Progenitor cell of endocrine pancreas (in vitro differentiated cells): ENCODE data around the gene SPOCK1. TPM values are rescaled to one million over a fixed set of nuclear protein-coding genes. Genes with fewer than 3 reads are reported as not detected.

Experiments
- DNase-seq: peaks from one replicate; pipeline ENCODE4 v3.0.0; 2021; ENCODE audit warnings: low spot score; ENCODE audit not compliant: unreplicated experiment
- H3K27ac Mint-ChIP-seq: 2 replicates; pipeline ENCODE4 v1.8.0; 2021; ENCODE audit warnings: mild to moderate bottlenecking, moderate library complexity, mixed read lengths
- H3K27me3 Mint-ChIP-seq: 2 replicates; pipeline ENCODE4 v1.8.0; 2021; ENCODE audit warnings: mixed read lengths
- H3K36me3 Mint-ChIP-seq: 2 replicates; pipeline ENCODE4 v1.8.0; 2022; ENCODE audit warnings: mixed read lengths; ENCODE audit not compliant: insufficient read depth
- H3K4me1 Mint-ChIP-seq: 2 replicates; pipeline ENCODE4 v1.8.0; 2021; ENCODE audit warnings: low read depth, mixed read lengths
- H3K4me3 Mint-ChIP-seq: 2 replicates; pipeline ENCODE4 v1.8.0; 2021; ENCODE audit warnings: low read depth, mild to moderate bottlenecking, moderate library complexity, mixed read lengths
- H3K9me3 Mint-ChIP-seq: 2 replicates; pipeline ENCODE4 v1.8.0; 2021; ENCODE audit warnings: low read depth, mixed read lengths
- total RNA-seq: library from RNA; stranded (reverse); gene quantifications from 2 replicates; pipeline ENCODE4 v1.2.1, GENCODE V29; 2021
- TF ChIP-seq, protein P1 (sequence below): fragments of 200-600 bp; sonication (generic); IDR thresholded peaks from one replicate; pipeline ENCODE4 v1.5.0; 2021; ENCODE audit warnings: antibody characterized with exemption, mild to moderate bottlenecking; ENCODE audit not compliant: unreplicated experiment

The SPOCK1 gene
- total RNA-seq, 1 donor from 2014 or later: 41.4 TPM

DNA sequence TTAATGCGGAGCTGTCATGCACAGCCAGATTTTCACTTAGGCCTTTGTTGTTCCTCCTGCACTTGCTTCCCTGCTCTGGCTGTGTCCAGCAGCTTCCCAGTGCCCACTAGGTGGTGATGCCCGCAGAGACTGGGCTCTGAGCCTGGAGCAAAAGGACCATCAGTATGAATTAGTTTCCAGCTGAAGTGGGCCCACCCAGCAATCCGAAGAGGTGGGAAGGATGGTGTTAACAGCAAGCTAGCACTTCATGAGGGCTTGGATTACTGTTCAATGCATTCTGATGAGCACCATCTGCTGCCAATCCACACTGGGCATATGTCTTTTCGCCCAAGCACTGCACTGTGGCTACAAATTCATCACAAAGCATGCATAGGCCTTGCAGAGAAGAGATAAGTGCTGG, 459.1 kb downstream of the SPOCK1 start:
- Mint-ChIP-seq H3K9me3 (peaks cover 10% of the 10 kb centered on the region), H3K36me3 (no peaks in the 10 kb centered on the region)
- TF ChIP-seq, protein P1, sequence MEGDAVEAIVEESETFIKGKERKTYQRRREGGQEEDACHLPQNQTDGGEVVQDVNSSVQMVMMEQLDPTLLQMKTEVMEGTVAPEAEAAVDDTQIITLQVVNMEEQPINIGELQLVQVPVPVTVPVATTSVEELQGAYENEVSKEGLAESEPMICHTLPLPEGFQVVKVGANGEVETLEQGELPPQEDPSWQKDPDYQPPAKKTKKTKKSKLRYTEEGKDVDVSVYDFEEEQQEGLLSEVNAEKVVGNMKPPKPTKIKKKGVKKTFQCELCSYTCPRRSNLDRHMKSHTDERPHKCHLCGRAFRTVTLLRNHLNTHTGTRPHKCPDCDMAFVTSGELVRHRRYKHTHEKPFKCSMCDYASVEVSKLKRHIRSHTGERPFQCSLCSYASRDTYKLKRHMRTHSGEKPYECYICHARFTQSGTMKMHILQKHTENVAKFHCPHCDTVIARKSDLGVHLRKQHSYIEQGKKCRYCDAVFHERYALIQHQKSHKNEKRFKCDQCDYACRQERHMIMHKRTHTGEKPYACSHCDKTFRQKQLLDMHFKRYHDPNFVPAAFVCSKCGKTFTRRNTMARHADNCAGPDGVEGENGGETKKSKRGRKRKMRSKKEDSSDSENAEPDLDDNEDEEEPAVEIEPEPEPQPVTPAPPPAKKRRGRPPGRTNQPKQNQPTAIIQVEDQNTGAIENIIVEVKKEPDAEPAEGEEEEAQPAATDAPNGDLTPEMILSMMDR: no peak

DNA sequence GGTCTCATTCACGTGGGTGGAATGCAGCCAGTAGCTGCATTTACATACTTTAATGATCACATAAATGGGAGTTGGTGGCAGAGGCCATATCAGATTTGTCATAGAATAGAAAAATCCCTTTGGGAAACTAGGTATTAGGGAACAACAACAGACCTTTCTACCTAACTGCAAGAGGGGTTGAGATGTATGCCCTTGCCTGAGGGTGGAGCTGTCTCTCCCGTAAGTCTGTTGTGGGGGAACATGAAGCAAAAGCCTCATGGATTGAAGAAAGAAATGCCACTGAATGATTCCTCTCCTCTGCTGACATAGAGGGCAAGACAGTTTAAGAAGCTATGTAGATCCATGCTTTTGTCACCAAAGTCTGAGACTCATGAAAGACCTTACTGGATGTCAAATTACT, 461.3 kb downstream of the SPOCK1 start:
- Mint-ChIP-seq H3K9me3 (peaks cover 9% of the 10 kb centered on the region), H3K27ac (no peak overlapping the region), H3K27me3 (peaks cover 7% of the 10 kb centered on the region), H3K36me3 (no peaks in the 10 kb centered on the region), H3K4me3 (no peak overlapping the region), H3K4me1 (peaks cover 33% of the 10 kb centered on the region)
- no peak for DNase-seq
- TF ChIP-seq, protein P1: no peak

More for the DNA sequence above, 459.1 kb downstream of the SPOCK1 start:
- DNase-seq: no peak
- Mint-ChIP-seq H3K27ac (no peak overlapping the region), H3K4me1 (peaks cover 32% of the 10 kb centered on the region), H3K27me3 (peaks cover 3% of the 10 kb centered on the region), H3K4me3 (no peak overlapping the region)

DNA sequence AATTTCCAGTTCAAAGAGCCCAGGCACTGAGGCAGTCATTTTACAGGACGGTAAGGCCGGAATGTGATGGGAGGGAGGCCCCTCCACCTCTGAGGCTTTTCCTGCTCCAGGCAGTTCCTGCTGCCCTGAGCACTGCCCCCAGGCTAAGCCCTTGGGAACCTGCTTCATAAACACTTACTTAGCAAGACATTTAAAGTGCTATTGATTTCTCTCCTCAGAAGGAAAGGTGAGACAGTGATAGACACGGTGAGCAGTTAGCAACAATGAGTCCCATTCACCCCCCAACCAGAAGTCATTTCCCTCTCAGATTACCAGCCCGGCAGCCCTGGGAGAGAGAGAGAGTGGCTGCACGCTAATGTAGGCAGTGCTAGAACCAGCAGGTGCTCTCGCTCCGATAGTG, 462.5 kb downstream of the SPOCK1 start:
- H3K9me3 Mint-ChIP-seq: no peaks in the 10 kb centered on the region
- DNase-seq: peak; percentile 46
- peak overlapping the region; percentile 7 for H3K4me3 Mint-ChIP-seq
- H3K27me3 Mint-ChIP-seq: peaks cover 15% of the 10 kb centered on the region
- peaks cover 33% of the 10 kb centered on the region for H3K4me1 Mint-ChIP-seq
- no peaks in the 10 kb centered on the region for H3K36me3 Mint-ChIP-seq
- H3K27ac Mint-ChIP-seq: peak overlapping the region; percentile 89
- TF ChIP-seq, protein P1: no peak

DNA sequence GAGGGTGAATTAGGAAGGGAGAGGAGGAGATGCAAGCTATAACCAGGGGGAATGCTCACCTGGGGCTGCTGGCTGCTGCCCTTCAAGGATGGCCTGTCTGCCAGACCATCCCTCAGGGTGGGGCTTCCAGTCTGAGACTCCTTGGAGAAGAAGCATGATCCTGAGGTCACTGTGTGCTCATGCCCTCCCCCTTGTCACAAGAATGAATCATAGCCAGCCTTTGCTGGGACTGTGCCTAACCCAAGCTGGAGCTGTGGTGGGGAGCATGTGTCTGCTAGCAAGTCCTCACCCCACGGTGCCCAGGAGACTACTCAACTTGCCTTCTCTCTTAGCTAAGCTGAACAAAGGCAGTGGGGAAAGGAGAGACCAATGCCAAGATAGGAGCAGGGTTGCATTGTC, 463.6 kb downstream of the SPOCK1 start:
- Mint-ChIP-seq H3K4me3 (no peak overlapping the region), H3K36me3 (no peaks in the 10 kb centered on the region), H3K9me3 (no peaks in the 10 kb centered on the region), H3K27ac (peak overlapping the region; percentile 29), H3K4me1 (peaks cover 33% of the 10 kb centered on the region), H3K27me3 (peaks cover 15% of the 10 kb centered on the region)
- no peak for DNase-seq
- TF ChIP-seq, protein P1: no peak

DNA sequence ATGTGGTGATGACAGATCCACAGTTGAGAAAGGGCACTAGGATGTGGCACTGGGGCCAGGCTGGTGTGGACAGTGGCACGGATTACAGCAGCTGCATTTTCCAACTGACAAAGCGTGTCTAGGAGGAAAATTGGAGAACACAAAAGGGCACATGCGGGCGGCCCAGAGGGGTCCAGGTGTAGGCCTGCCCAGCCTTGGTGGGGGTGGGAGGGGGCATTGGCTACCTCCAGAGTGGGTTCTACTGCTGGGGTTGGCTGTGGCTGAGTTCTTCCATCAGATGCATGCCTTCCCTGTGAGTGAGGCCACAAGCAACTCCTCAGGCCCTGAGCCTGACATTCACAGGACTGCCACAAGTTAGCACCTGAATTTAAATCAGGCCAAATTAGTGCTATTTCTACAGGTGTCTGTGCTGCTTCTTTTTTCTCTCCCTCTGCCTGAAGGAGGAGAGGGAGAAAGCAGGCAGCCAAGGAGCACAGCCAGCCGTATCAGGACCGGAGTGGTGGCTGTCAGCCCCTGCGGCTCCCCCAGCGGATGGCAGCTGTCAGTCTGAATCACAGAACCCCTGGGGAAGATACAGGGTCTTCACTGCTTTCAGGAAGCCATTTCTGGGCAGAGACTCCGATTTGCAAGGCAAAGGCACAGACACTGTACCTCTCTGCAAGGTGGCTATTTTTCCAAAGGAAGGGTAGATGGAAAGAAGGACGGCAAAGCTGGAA, 464.2 kb downstream of the SPOCK1 start:
- Mint-ChIP-seq H3K36me3 (no peaks in the 10 kb centered on the region), H3K27ac (peak overlapping the region; percentile 91), H3K4me1 (peaks cover 33% of the 10 kb centered on the region), H3K9me3 (no peaks in the 10 kb centered on the region), H3K4me3 (no peak overlapping the region), H3K27me3 (peaks cover 15% of the 10 kb centered on the region)
- TF ChIP-seq, protein P1: no peak
- no peak for DNase-seq
